K562 (cell line): Measurements from ENCODE around the gene GREB1. TPM values are rescaled to one million over a fixed set of nuclear protein-coding genes. Genes with fewer than 3 reads are reported as not detected.

Experiments used
- CEBPG ChIP-seq, 3 experiments: fragments of 200-800 bp in 1 of 3; sonication (Bioruptor generic) in 1 of 3; sonication (generic) in 1 of 3; formaldehyde crosslinking in 1 of 3; IDR thresholded peaks in 2 of 3; conservative IDR thresholded peaks in 1 of 3; 2 replicates each; pipeline versions ENCODE4 v1.6.1 to v1.8.0; 2016 to 2022; ENCODE audit warnings: missing compliant biosample characterization in 2 of 3, missing genetic modification characterization in 2 of 3, mild to moderate bottlenecking in 1 of 3, missing genetic modification reagents in 1 of 3
- CREM ChIP-seq: IDR thresholded peaks from 2 replicates; pipeline ENCODE4 v1.6.1; 2014; ENCODE audit warnings: antibody characterized with exemption, low read depth
- DLX4 ChIP-seq: fragments of 250-450 bp; sonication (Bioruptor Pico); IDR thresholded peaks from 2 replicates; pipeline ENCODE4 v1.6.1; 2021; ENCODE audit warnings: mild to moderate bottlenecking
- EGR1 ChIP-seq: fragments of 450-650 bp; conservative IDR thresholded peaks from 2 replicates; pipeline ENCODE4 v1.6.1; 2017; ENCODE audit warnings: mild to moderate bottlenecking
- EZH2 ChIP-seq: IDR thresholded peaks from 2 replicates; pipeline ENCODE4 v1.6.1; 2012; ENCODE audit warnings: low read depth, mild to moderate bottlenecking, inconsistent platforms, low read length, borderline replicate concordance
- FOXP1 ChIP-seq: sonication (generic); formaldehyde crosslinking; IDR thresholded peaks from 2 replicates; pipeline ENCODE4 v1.8.0; 2022; ENCODE audit warnings: mild to moderate bottlenecking, missing genetic modification reagents
- HNRNPL ChIP-seq: fragments of 200-400 bp; formaldehyde crosslinking; IDR thresholded peaks from 2 replicates; pipeline ENCODE4 v1.6.1; 2017; ENCODE audit warnings: low read depth, mild to moderate bottlenecking, low read length
- IRF1 ChIP-seq: sonication (generic); formaldehyde crosslinking; IDR thresholded peaks from 2 replicates; pipeline ENCODE4 v1.8.0; 2022; ENCODE audit warnings: missing genetic modification reagents, mild to moderate bottlenecking, borderline replicate concordance
- KDM1A ChIP-seq, 2 experiments: fragments of 450-650 bp; IDR thresholded peaks; 2 replicates each; pipeline ENCODE4 v1.6.1; 2016; ENCODE audit warnings: mild to moderate bottlenecking in 2 of 2
- MIER1 ChIP-seq: fragments of 450-650 bp; IDR thresholded peaks from 2 replicates; pipeline ENCODE4 v1.6.1; 2016; ENCODE audit warnings: antibody characterized with exemption, mild to moderate bottlenecking, low read depth
- MNT ChIP-seq, 2 experiments: fragments of 450-650 bp; conservative IDR thresholded peaks; 2 replicates each; pipeline ENCODE4 v1.6.1; 2017; ENCODE audit warnings: mild to moderate bottlenecking in 2 of 2, moderate library complexity in 2 of 2
- NRF1 ChIP-seq, 2 experiments: fragments of 450-650 bp; IDR thresholded peaks in 1 of 2; conservative IDR thresholded peaks in 1 of 2; 2 replicates each; pipeline ENCODE4 v1.6.1; 2014; ENCODE audit warnings: mild to moderate bottlenecking in 2 of 2
- PCBP1 ChIP-seq: fragments of 200-400 bp; formaldehyde crosslinking; IDR thresholded peaks from 2 replicates; pipeline ENCODE4 v1.6.1; 2018; ENCODE audit warnings: mild to moderate bottlenecking, low read depth, low read length; ENCODE audit not compliant: poor library complexity, severe bottlenecking
- POLR2A ChIP-seq: fragments of 450-650 bp; conservative IDR thresholded peaks from 2 replicates; pipeline ENCODE4 v1.6.1; 2016
- POLR3G ChIP-seq: IDR thresholded peaks from 2 replicates; pipeline ENCODE4 v1.6.1; 2011; ENCODE audit not compliant: insufficient read length, insufficient replicate concordance; ENCODE audit errors: extremely low read depth
- RAD21 ChIP-seq, 2 experiments: fragments of 250-450 bp in 1 of 2; fragments of 450-650 bp in 1 of 2; sonication (Bioruptor Pico) in 1 of 2; formaldehyde crosslinking in 1 of 2; IDR thresholded peaks in 1 of 2; conservative IDR thresholded peaks in 1 of 2; 2 replicates each; pipeline versions ENCODE4 v1.4.0 to v1.8.0; 2020 to 2022; ENCODE audit warnings: mild to moderate bottlenecking in 2 of 2, moderate library complexity in 1 of 2
- RCOR1 ChIP-seq, 2 experiments: IDR thresholded peaks; 2 replicates each; pipeline ENCODE4 v1.6.1; 2012; ENCODE audit warnings: low read depth in 2 of 2, low read length in 2 of 2, borderline replicate concordance in 1 of 2, improper control_type of control experiment in 1 of 2
- RHOXF2B ChIP-seq: fragments of 250-450 bp; sonication (Bioruptor Pico); conservative IDR thresholded peaks from 2 replicates; pipeline ENCODE4 v1.5.1; 2021
- SIX5 ChIP-seq, 2 experiments: IDR thresholded peaks; 2 replicates each; pipeline ENCODE4 v1.6.1; 2011; ENCODE audit warnings: low read length in 2 of 2, borderline replicate concordance in 1 of 2, low read depth in 1 of 2, mild to moderate bottlenecking in 1 of 2, moderate library complexity in 1 of 2; ENCODE audit not compliant: insufficient read depth in 1 of 2
- ZNF436 ChIP-seq: fragments of 250-450, 450-650 bp; sonication (Bioruptor Pico); formaldehyde crosslinking; IDR thresholded peaks from 2 replicates; pipeline ENCODE4 v1.7.0; 2020; ENCODE audit warnings: mild to moderate bottlenecking
- ZNF512 ChIP-seq: IDR thresholded peaks from 2 replicates; pipeline ENCODE4 v1.6.1; 2016; ENCODE audit warnings: missing genetic modification characterization, missing compliant biosample characterization
- ZNF695 ChIP-seq: fragments of 450-650 bp; formaldehyde crosslinking; IDR thresholded peaks from 2 replicates; pipeline ENCODE4 v1.4.0; 2020; ENCODE audit warnings: mild to moderate bottlenecking, moderate library complexity
- polyA plus RNA-seq, 8 experiments: library from polyadenylated mRNA; depleted of rRNA in 4 of 8; stranded (reverse) in 5 of 8; unstranded in 3 of 8; fragments of >200 nt; fragmentation: Nextera tagmentation in 2 of 8; fragmentation: Illumina TruSeq in 1 of 8; extraction: Ambion mirVana in 2 of 8; extraction: Trizol in 1 of 8; gene quantifications; 2 replicates each; pipeline versions ENCODE4 v1.2.1 to v1.2.3, GENCODE V29; 2011 to 2014; ENCODE audit warnings: inconsistent platforms in 1 of 8, missing spikeins in 1 of 8
- total RNA-seq, 7 experiments: library from RNA; depleted of rRNA in 6 of 7; stranded (reverse); fragments of >200 nt in 6 of 7; fragmentation: Illumina TruSeq in 2 of 7; extraction: Trizol in 2 of 7; gene quantifications; 2 replicates each; pipeline versions ENCODE4 v1.2.1 to v1.2.3, GENCODE V29; 2011 to 2021; ENCODE audit warnings: low replicate concordance in 1 of 7

The GREB1 gene
- total and polyA plus RNA-seq, 9 of the 15 experiments (the other 6 are each of a cell fraction or from before 2014, with no cell fraction given) = 0.04 to 0.86 (median 0.10) TPM; not detected in 1

- TF ChIP-seq MNT (conservative IDR thresholded peaks at IDR 0.05) = peak in 1 of 2 experiments; percentile 46; a peak in 2 of 4 replicates
- no peak for TF ChIP-seq CEBPG (CRISPR knock-in tag; IDR thresholded peaks at IDR 0.05)
- TF ChIP-seq CEBPG (tag; conservative IDR thresholded peaks at IDR 0.05 in 1 of 2, IDR thresholded peaks at IDR 0.05 in 1 of 2) = no peak
- TF ChIP-seq MIER1 = 0 out of 2 replicates have a peak, but pooled peaks have one; percentile 29
- TF ChIP-seq RHOXF2B = no peak
- TF ChIP-seq POLR2A = no peak
- no peak for TF ChIP-seq IRF1 (CRISPR knock-in tag)
- no peak for TF ChIP-seq ZNF436 (CRISPR knock-in tag)
- TF ChIP-seq PCBP1 = peak; percentile 47
- TF ChIP-seq HNRNPL = 0 out of 2 replicates have a peak, but pooled peaks have one; percentile 68
- TF ChIP-seq NRF1 (conservative IDR thresholded peaks at IDR 0.05 in 1 of 2, IDR thresholded peaks at IDR 0.05 in 1 of 2) = peak in 1 of 2 experiments; percentile 25; a peak in 1 of 4 replicates
- TF ChIP-seq RCOR1 (IDR thresholded peaks at IDR 0.05; ENCODE audit: borderline replicate concordance in 1 of 2, low read depth in 2 of 2, low read length in 2 of 2) = no peak
- TF ChIP-seq KDM1A (IDR thresholded peaks at IDR 0.05) = no peak
- TF ChIP-seq RAD21 (CRISPR knock-in tag; conservative IDR thresholded peaks at IDR 0.05 in 1 of 2, IDR thresholded peaks at IDR 0.05 in 1 of 2) = no peak
- TF ChIP-seq SIX5 (IDR thresholded peaks at IDR 0.05; ENCODE audit: borderline replicate concordance in 1 of 2, insufficient read depth in 1 of 2, low read depth in 1 of 2, low read length in 2 of 2) = no peak
- no peak for TF ChIP-seq DLX4
- no peak for TF ChIP-seq EZH2
- TF ChIP-seq ZNF512 = no peak
- no peak for TF ChIP-seq EGR1
- TF ChIP-seq CREM = peak; percentile 21; the same call in 1 of the 2 replicates
- no peak for TF ChIP-seq ZNF695 (CRISPR knock-in tag)
- TF ChIP-seq POLR3G = no peak
- TF ChIP-seq FOXP1 = 0 out of 2 replicates have a peak, but pooled peaks have one; percentile 53
Measured at GRCh38 chr2:11669454-11670291, 135.8 kb downstream of the GREB1 start, which contains the start of gene NTSR2 (continued).
